Kidney capillary endothelial cell (primary cell): Measurements from ENCODE around the gene IL1R2.

ENCODE experiments used
- DNase-seq: peaks from one replicate; pipeline ENCODE4 v3.0.0-alpha.2; 2018; ENCODE audit warnings: low spot score

The IL1R2 gene, protein sequence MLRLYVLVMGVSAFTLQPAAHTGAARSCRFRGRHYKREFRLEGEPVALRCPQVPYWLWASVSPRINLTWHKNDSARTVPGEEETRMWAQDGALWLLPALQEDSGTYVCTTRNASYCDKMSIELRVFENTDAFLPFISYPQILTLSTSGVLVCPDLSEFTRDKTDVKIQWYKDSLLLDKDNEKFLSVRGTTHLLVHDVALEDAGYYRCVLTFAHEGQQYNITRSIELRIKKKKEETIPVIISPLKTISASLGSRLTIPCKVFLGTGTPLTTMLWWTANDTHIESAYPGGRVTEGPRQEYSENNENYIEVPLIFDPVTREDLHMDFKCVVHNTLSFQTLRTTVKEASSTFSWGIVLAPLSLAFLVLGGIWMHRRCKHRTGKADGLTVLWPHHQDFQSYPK

DNA sequence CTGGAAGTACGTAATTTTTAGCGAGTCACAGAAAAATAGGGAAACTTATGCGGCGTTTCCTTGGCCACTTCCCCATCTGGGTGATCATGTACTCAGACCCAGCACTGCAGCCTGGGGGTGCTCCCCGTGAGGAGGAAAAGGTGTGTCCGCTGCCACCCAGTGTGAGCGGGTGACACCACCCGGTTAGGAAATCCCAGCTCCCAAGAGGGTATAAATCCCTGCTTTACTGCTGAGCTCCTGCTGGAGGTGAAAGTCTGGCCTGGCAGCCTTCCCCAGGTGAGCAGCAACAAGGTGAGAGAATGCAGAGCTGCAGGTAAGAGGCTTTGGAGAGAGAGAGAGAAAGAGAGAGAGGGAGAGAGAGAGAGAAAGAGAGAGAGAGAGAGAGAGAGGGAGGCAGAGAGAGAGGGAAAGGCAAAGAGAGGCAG, at the start of gene IL1R2:
Gene IL1R2 (plus strand): TSS at position 240 of the 425 bp plus-strand sequence. CDS start 16,616 bp downstream, outside the sequence.
- no peak for DNase-seq

DNA sequence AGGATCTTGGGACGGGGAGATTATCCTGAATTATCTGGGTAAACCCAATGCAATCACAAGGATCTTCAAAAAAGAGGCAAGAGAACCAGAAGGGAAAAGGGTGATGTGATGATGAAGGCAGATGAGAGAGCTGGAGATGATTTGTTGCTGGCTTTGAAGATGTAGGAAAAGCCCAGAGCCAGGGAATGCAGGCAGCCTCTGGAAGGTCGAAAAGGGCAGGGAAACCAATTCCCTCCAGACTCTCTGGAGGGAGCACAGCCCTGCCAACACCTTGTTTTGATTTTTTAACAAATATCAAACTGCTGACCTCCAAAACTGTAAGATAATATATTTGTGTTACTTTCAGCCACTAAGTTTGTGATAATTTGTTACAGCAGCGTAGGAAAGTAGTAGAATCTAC, 48.9 kb upstream of the IL1R2 start:
- no peak for DNase-seq

GRCh38 chr2:101946372-101947039, 45.3 kb upstream of the IL1R2 start:
- no peak for DNase-seq

GRCh38 chr2:101947374-101947773, 44.4 kb upstream of the IL1R2 start:
- DNase-seq = no peak

GRCh38 chr2:101948625-101949155, 43.1 kb upstream of the IL1R2 start:
- no peak for DNase-seq

- no peak for DNase-seq
Measured at GRCh38 chr2:101949304-101949703, 42.5 kb upstream of the IL1R2 start.

GRCh38 chr2:101951296-101951695, 40.5 kb upstream of the IL1R2 start:
- DNase-seq = no peak

GRCh38 chr2:101952551-101952950, 39.2 kb upstream of the IL1R2 start:
- DNase-seq = no peak

- no peak for DNase-seq
Measured at GRCh38 chr2:101956465-101957438, 35.0 kb upstream of the IL1R2 start.

- DNase-seq = peak; percentile 19
Measured at GRCh38 chr2:101958061-101958460, 33.7 kb upstream of the IL1R2 start.

DNA sequence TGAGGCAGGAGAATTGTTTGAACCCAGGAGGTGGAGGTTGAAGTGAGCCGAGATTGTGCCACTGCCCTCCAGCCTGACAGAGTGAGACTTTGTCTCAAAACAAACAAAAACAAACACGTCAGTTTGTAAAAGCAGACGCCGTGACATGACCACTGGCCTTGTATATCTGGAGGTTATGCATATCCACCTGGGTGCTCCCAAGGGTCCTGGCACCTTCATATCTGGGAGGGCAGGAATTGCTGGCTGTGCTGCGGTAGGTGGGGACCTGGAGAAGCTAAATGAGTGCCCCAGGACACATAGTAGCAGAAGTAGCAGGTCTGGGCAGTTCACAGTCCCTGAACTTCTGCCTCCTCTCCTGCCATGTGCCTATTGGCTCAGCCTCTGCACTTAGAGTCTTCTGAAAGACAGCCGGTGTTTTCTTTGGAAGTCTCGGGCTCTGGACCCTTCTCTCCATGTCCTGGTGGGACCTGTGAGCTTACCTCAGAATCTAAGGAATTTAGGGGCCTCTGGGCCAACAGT, 30.9 kb upstream of the IL1R2 start:
- DNase-seq = no peak

GRCh38 chr2:101961338-101962191, 30.2 kb upstream of the IL1R2 start:
- DNase-seq = no peak

DNA sequence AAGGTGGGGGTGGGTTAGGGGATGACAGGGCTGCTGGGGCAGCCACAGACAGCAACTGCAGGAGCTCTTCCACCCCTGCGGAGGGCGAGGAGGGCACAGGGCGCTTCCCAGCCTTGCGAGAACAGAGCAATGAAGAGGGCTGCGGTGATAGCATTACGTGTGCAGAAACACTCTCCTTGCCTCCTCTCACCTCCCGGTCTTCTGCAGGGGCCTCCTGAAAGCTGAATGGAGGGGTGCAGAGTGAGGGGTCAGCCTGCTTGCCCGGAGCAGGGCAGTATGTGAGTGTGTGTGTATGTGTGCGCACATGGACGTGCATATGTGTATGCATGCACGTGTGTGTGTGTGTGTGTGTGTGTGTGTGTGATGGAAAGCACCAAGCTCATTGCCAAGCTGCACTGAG, 29.5 kb upstream of the IL1R2 start:
- DNase-seq = no peak

DNA sequence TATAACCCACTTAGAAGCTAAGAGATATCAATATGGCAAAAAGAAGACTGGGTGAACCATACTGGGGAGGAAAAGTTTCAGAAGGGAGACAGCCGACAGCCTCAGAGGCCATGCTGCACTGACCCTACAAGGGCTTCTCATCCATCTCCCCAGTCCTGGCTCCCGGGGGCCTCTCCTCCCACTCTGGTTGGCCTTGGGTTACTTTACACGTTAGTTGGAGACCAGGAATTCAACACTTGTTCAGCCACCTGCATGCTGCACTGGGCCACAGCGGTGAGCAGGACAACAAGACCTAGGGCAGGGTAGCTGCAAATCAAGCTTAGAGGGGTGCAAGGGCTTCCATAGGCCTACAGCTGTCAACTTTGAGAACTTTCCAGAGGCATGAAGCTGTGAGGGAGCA, 28.6 kb upstream of the IL1R2 start:
- no peak for DNase-seq

- no peak for DNase-seq
Measured at GRCh38 chr2:101967826-101968513, 23.8 kb upstream of the IL1R2 start.

GRCh38 chr2:101969723-101970122, 22.0 kb upstream of the IL1R2 start:
- DNase-seq = no peak

- DNase-seq = no peak
Measured at GRCh38 chr2:101970901-101971300, 20.9 kb upstream of the IL1R2 start.

DNA sequence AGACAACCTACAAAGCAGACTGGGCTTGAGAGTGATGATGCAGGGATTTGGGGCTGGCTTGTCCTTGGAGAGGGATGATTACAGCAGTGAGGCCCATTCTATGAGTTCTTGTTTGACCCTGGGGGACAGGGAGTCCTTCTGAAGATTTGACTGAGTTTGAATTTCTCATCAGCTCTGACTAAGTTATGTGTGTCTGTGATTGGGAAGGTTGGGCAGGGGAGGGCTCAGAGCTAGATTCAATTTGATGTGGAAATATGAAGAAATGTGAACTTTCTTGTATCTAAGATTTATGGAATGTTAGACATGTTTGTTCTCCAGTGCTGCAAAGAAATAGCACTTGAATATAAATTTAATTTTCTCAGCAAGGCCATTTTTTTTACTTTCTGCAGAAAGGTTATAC, 19.9 kb upstream of the IL1R2 start:
- DNase-seq = no peak

GRCh38 chr2:101972621-101973434, 18.9 kb upstream of the IL1R2 start:
- DNase-seq = no peak
